ENCODE data around the gene MAGED4. TPM values are rescaled to one million over a fixed set of nuclear protein-coding genes. Genes with fewer than 3 reads are reported as not detected.

The MAGED4 gene
- total and polyA plus RNA-seq, 2 donors from 2014 or later, result 1.9 to 3.9 TPM

Other genes with a start within 250 kb of the MAGED4 start
- 13.3 TPM for gene MAGED4B, start 115.7 kb upstream of the MAGED4 start, total RNA-seq
- 5.2 TPM for gene MAGED4B, start 115.7 kb upstream of the MAGED4 start, polyA plus RNA-seq (ENCODE audit: insufficient read depth, low read depth, low replicate concordance)
- not detected for gene XAGE2, start 184.1 kb downstream of the MAGED4 start, total RNA-seq
- not detected for gene XAGE2, start 184.1 kb downstream of the MAGED4 start, polyA plus RNA-seq (ENCODE audit: insufficient read depth, low read depth, low replicate concordance)

Data from kidney (tissue), 2 donors.